GM21717 (cell line): ENCODE data around the gene ADRA2C.

Source experiments
- ATAC-seq: cut with Tn5 transposase; IDR thresholded peaks from one replicate; pipeline ENCODE4 v1.9.1; 2021; ENCODE audit warnings: mild to moderate bottlenecking, moderate library complexity; ENCODE audit not compliant: unreplicated experiment

Gene ADRA2C

GRCh38 chr4:3775005-3775404 is 8.8 kb downstream of the ADRA2C start:
- no peak for ATAC-seq

GRCh38 chr4:3775576-3775975 is 9.4 kb downstream of the ADRA2C start:
- ATAC-seq: no peak

GRCh38 chr4:3776166-3777032 is 10.2 kb downstream of the ADRA2C start:
- ATAC-seq: no peak

- no peak for ATAC-seq
These were observed 10.8 kb downstream of the ADRA2C start for GRCh38 chr4:3777033-3777390.

GRCh38 chr4:3777669-3778068 is 11.5 kb downstream of the ADRA2C start:
- ATAC-seq: no peak

GRCh38 chr4:3779509-3779908 is 13.3 kb downstream of the ADRA2C start:
- no peak for ATAC-seq

- no peak for ATAC-seq
These were observed 14.4 kb downstream of the ADRA2C start for GRCh38 chr4:3780347-3781171.

GRCh38 chr4:3781193-3781886 is 15.2 kb downstream of the ADRA2C start:
- ATAC-seq: no peak

GRCh38 chr4:3781997-3782930 is 16.1 kb downstream of the ADRA2C start:
- no peak for ATAC-seq

- ATAC-seq: no peak
These were observed 17.6 kb downstream of the ADRA2C start for GRCh38 chr4:3783693-3784306.

GRCh38 chr4:3784454-3785291 is 18.5 kb downstream of the ADRA2C start:
- ATAC-seq: no peak

GRCh38 chr4:3785292-3785565 is 19.0 kb downstream of the ADRA2C start:
- no peak for ATAC-seq

- no peak for ATAC-seq
These were observed 20.1 kb downstream of the ADRA2C start for GRCh38 chr4:3786196-3786869.

- no peak for ATAC-seq
These were observed 21.5 kb downstream of the ADRA2C start for GRCh38 chr4:3787489-3788365.

GRCh38 chr4:3788366-3788660 is 22.1 kb downstream of the ADRA2C start:
- ATAC-seq: no peak

- ATAC-seq: no peak
These were observed 23.4 kb downstream of the ADRA2C start for GRCh38 chr4:3789587-3789986.

- no peak for ATAC-seq
These were observed 23.9 kb downstream of the ADRA2C start for GRCh38 chr4:3790006-3790561.

GRCh38 chr4:3791256-3791655 is 25.1 kb downstream of the ADRA2C start:
- no peak for ATAC-seq
